IMR-90 (cell line): Measurements from ENCODE around the gene POLR2L. TPM values are rescaled to one million over a fixed set of nuclear protein-coding genes. Genes with fewer than 3 reads are reported as not detected.

Experiments
- ATAC-seq: fragments of 200-7000 bp; cut with Tn5 transposase; 2 replicates; pipeline ENCODE4 v1.9.1; 2020; ENCODE audit warnings: low read depth, mild to moderate bottlenecking, moderate library complexity
- BruUV-seq: library from RNA; stranded (reverse); fragments of 400-500 nt; replicated peaks from 2 replicates; lab custom pipeline; 2021; lab: Mats Ljungman, UMichigan
- CTCF ChIA-PET: fragments of 300-600 bp; formaldehyde crosslinking; extraction: SDS; loops from one replicate; lab custom pipeline; 2021; ENCODE audit warnings: antibody characterized with exemption; lab: Yijun Ruan, JAX
- POLR2A ChIA-PET: fragments of 300-600 bp; sonication (Branson Sonifier 250); formaldehyde crosslinking; loops from one replicate; lab custom pipeline; 2022; ENCODE audit warnings: antibody characterized with exemption; ENCODE audit not compliant: unreplicated experiment; lab: Charles Lee
- DNase-seq: peaks from one replicate; pipeline ENCODE4 v3.0.0; 2013
- H2AFZ ChIP-seq: replicated peaks from 2 replicates; pipeline ENCODE3; 2013; ENCODE audit warnings: low read length, mild to moderate bottlenecking; ENCODE audit not compliant: poor library complexity
- H2AK5ac ChIP-seq: 2 replicates; pipeline ENCODE4 v1.6.1; 2013; ENCODE audit warnings: low read depth, low read length, inconsistent platforms
- H2AK9ac ChIP-seq: replicated peaks from 2 replicates; pipeline ENCODE3; 2013; ENCODE audit warnings: mild to moderate bottlenecking, low read depth, low read length, moderate library complexity; ENCODE audit not compliant: poor library complexity
- H2BK120ac ChIP-seq: 2 replicates; pipeline ENCODE4 v1.6.1; 2013; ENCODE audit warnings: low read depth, low read length, inconsistent platforms
- H2BK15ac ChIP-seq: 3 replicates; pipeline ENCODE4 v1.6.1; 2013; ENCODE audit warnings: low read depth, low read length, inconsistent platforms
- H2BK20ac ChIP-seq: 2 replicates; pipeline ENCODE4 v1.6.1; 2013; ENCODE audit warnings: low read depth, mild to moderate bottlenecking, inconsistent platforms, low read length, moderate library complexity
- H2BK5ac ChIP-seq: 2 replicates; pipeline ENCODE4 v1.6.1; 2013; ENCODE audit warnings: mild to moderate bottlenecking, low read depth, low read length, inconsistent platforms; ENCODE audit not compliant: poor library complexity, severe bottlenecking
- H3K14ac ChIP-seq: replicated peaks from 2 replicates; pipeline ENCODE4 v1.6.1; 2013; ENCODE audit warnings: low read depth, low read length, inconsistent platforms
- H3K18ac ChIP-seq: 2 replicates; pipeline ENCODE4 v1.6.1; 2013; ENCODE audit warnings: low read depth, low read length, control low read depth
- H3K23ac ChIP-seq: 2 replicates; pipeline ENCODE4 v1.6.1; 2013; ENCODE audit warnings: low read depth, low read length, inconsistent platforms
- H3K27ac ChIP-seq: 2 replicates; pipeline ENCODE4 v1.5.1; 2013; ENCODE audit warnings: mild to moderate bottlenecking, control low read depth, low read length; ENCODE audit not compliant: insufficient read depth
- H3K27me3 ChIP-seq: 2 replicates; pipeline ENCODE4 v1.6.1; 2013; ENCODE audit warnings: low read length; ENCODE audit not compliant: control insufficient read depth, insufficient read depth
- H3K36me3 ChIP-seq: 2 replicates; pipeline ENCODE4 v1.6.1; 2013; ENCODE audit warnings: low read length, mixed read lengths; ENCODE audit not compliant: control insufficient read depth, insufficient read depth
- H3K4ac ChIP-seq: 2 replicates; pipeline ENCODE4 v1.6.1; 2013; ENCODE audit warnings: low read depth, low read length, inconsistent platforms
- H3K4me1 ChIP-seq: 2 replicates; pipeline ENCODE4 v1.6.1; 2013; ENCODE audit warnings: low read length, mixed read lengths; ENCODE audit not compliant: control insufficient read depth, insufficient read depth
- H3K4me2 ChIP-seq: 2 replicates; pipeline ENCODE4 v1.6.1; 2013; ENCODE audit warnings: low read depth, mild to moderate bottlenecking, control low read depth, low read length, moderate library complexity
- H3K4me3 ChIP-seq: 2 replicates; pipeline ENCODE4 v1.5.1; 2013; ENCODE audit warnings: low read depth, mild to moderate bottlenecking, control low read depth, low read length, moderate library complexity; ENCODE audit not compliant: insufficient read depth
- H3K56ac ChIP-seq: 2 replicates; pipeline ENCODE4 v1.6.1; 2013; ENCODE audit warnings: low read length, inconsistent platforms; ENCODE audit not compliant: insufficient read depth; ENCODE audit errors: extremely low read depth
- H3K79me1 ChIP-seq, 2 experiments: 2 replicates each; pipeline ENCODE4 v1.6.1; 2013; ENCODE audit warnings: low read length in 2 of 2, inconsistent platforms in 1 of 2, low read depth in 1 of 2
- H3K9ac ChIP-seq: 2 replicates; pipeline ENCODE4 v1.6.1; 2013; ENCODE audit warnings: low read depth, low read length, control low read depth
- H3K9me1 ChIP-seq: 2 replicates; pipeline ENCODE4 v1.6.1; 2013; ENCODE audit warnings: low read length, inconsistent platforms; ENCODE audit not compliant: insufficient read depth
- H3K9me3 ChIP-seq: 2 replicates; pipeline ENCODE4 v1.6.1; 2013; ENCODE audit warnings: low read length; ENCODE audit not compliant: control insufficient read depth, insufficient read depth
- H4K20me1 ChIP-seq: 2 replicates; pipeline ENCODE4 v1.6.1; 2013; ENCODE audit warnings: low read length, inconsistent platforms; ENCODE audit not compliant: insufficient read depth
- H4K5ac ChIP-seq: 2 replicates; pipeline ENCODE4 v1.6.1; 2013; ENCODE audit warnings: mild to moderate bottlenecking, low read depth, low read length, control low read depth
- H4K8ac ChIP-seq, 2 experiments: 2 replicates each; pipeline ENCODE4 v1.6.1; 2013; ENCODE audit warnings: low read depth in 2 of 2, low read length in 2 of 2, control low read depth in 1 of 2, inconsistent platforms in 1 of 2
- H4K91ac ChIP-seq: 2 replicates; pipeline ENCODE4 v1.6.1; 2013; ENCODE audit warnings: low read depth, low read length, inconsistent platforms; ENCODE audit not compliant: insufficient read depth
- BHLHE40 ChIP-seq: fragments of 150-350 bp; IDR thresholded peaks from 2 replicates; pipeline ENCODE4 v1.6.1; 2016; ENCODE audit warnings: mild to moderate bottlenecking, low read depth, low read length
- CEBPB ChIP-seq: IDR thresholded peaks from 2 replicates; pipeline ENCODE4 v1.6.1; 2012; ENCODE audit warnings: low read depth, low read length, improper control_type of control experiment
- CHD1 ChIP-seq: IDR thresholded peaks from 2 replicates; pipeline ENCODE4 v1.6.1; 2012; ENCODE audit warnings: low read depth, low read length, improper control_type of control experiment
- ELK1 ChIP-seq: fragments of 150-350 bp; IDR thresholded peaks from 2 replicates; pipeline ENCODE4 v1.6.1; 2016; ENCODE audit warnings: low read depth, mild to moderate bottlenecking, low read length, moderate library complexity, borderline replicate concordance
- FOS ChIP-seq: fragments of 150-350 bp; IDR thresholded peaks from 2 replicates; pipeline ENCODE4 v1.6.1; 2016; ENCODE audit warnings: low read depth, low read length
- MAFK ChIP-seq: IDR thresholded peaks from 2 replicates; pipeline ENCODE4 v1.6.1; 2012; ENCODE audit warnings: low read depth, low read length, improper control_type of control experiment
- MAZ ChIP-seq: IDR thresholded peaks from 2 replicates; pipeline ENCODE4 v1.6.1; 2012; ENCODE audit warnings: low read depth, mild to moderate bottlenecking, low read length, improper control_type of control experiment, moderate library complexity, borderline replicate concordance
- MXI1 ChIP-seq: IDR thresholded peaks from 2 replicates; pipeline ENCODE4 v1.6.1; 2012; ENCODE audit warnings: low read depth, mild to moderate bottlenecking, low read length, moderate library complexity, borderline replicate concordance
- NFE2L2 ChIP-seq: fragments of 150-350 bp; IDR thresholded peaks from 2 replicates; pipeline ENCODE4 v1.6.1; 2016; ENCODE audit warnings: low read depth, mild to moderate bottlenecking, low read length
- RAD21 ChIP-seq: IDR thresholded peaks from 2 replicates; pipeline ENCODE4 v1.6.1; 2012; ENCODE audit warnings: low read length, improper control_type of control experiment
- RCOR1 ChIP-seq: IDR thresholded peaks from 2 replicates; pipeline ENCODE4 v1.6.1; 2012; ENCODE audit warnings: mild to moderate bottlenecking, low read length, improper control_type of control experiment; ENCODE audit not compliant: insufficient replicate concordance
- WGBS, 2 experiments: methylation state at CpG; one replicate each; pipeline versions ENCODE4 v1.1.5 to v1.1.7; 2013; ENCODE audit warnings: missing lambda C conversion rate in 2 of 2; ENCODE audit not compliant: insufficient read length in 1 of 2; ENCODE audit errors: extremely low coverage in 2 of 2; 5-methylcytosine and 5-hydroxymethylcytosine counted together
- dilution Hi-C: fragments of 300-500 bp; cut with HindIII; formaldehyde crosslinking; loops from one replicate; pipeline ENCODE4 v1.14.3; 2018; ENCODE audit warnings: low sequenced_read_pairs; ENCODE audit not compliant: unreplicated experiment
- in situ Hi-C: fragments of 300-500 bp; cut with MboI; formaldehyde crosslinking; loops from 3 replicates; pipeline ENCODE4 v1.14.3; 2019; ENCODE audit warnings: low sequenced_read_pairs, inconsistent platforms, mixed read lengths
- intact Hi-C: fragments of 100-400 bp; cut with micrococcal nuclease; formaldehyde crosslinking; loops from 2 replicates; pipeline ENCODE4 v1.10.0; 2022
- polyA plus RNA-seq, 3 experiments: library from polyadenylated mRNA; depleted of rRNA; stranded (reverse); fragments of >200 nt; gene quantifications; 2 replicates each; pipeline ENCODE4 v1.2.3, GENCODE V29; 2012; ENCODE audit warnings: low replicate concordance in 1 of 3
- total RNA-seq: library from RNA; depleted of rRNA; stranded (reverse); fragments of >200 nt; gene quantifications from 2 replicates; pipeline ENCODE4 v1.2.3, GENCODE V29; 2012
- TF ChIP-seq, protein P1 (sequence below): fragments of 150-350 bp; IDR thresholded peaks from 2 replicates; pipeline ENCODE4 v1.6.1; 2017; ENCODE audit warnings: mild to moderate bottlenecking, antibody characterized with exemption, low read length, low read depth
- TF ChIP-seq, protein P2 (sequence below): conservative IDR thresholded peaks from 2 replicates; pipeline ENCODE4 v1.5.1; 2012; ENCODE audit warnings: mild to moderate bottlenecking, low read depth, low read length, improper control_type of control experiment

POLR2L gene
- total and polyA plus RNA-seq, 2 of the 4 experiments (the other 2 are of a cell fraction), result 44.4 to 416 TPM

GRCh38 chr11:798093-798713 is 44.1 kb downstream of the POLR2L start, which contains the start of gene SLC25A22:
SLC25A22 (minus strand) TSS chr11:798281; CDS start chr11:795006, 3,275 bp downstream.
- intact Hi-C loops, result no loop called here
- Histone ChIP-seq H3K4me3 (peak within 1 kb of the TSS; percentile 61), H2BK20ac (no peak within 1 kb of the TSS), H4K20me1 (peaks cover 18% of the 10 kb centered on the region), H3K9me3 (no peaks in the 10 kb centered on the region), H2BK120ac (0 out of 2 replicates have a peak within 1 kb of the TSS, but pooled peaks have one; percentile 20), H4K5ac (peak within 1 kb of the TSS; percentile 1; the same call in 1 of the 2 replicates), H3K27ac (peak within 1 kb of the TSS; percentile 89), H3K4ac (peak within 1 kb of the TSS; percentile 85), H3K79me1 (peaks cover 0 to 31% of the 10 kb centered on the region in 2 experiments; a peak in 3 of 4 replicates), H3K18ac (no peak within 1 kb of the TSS), H4K8ac (peak within 1 kb of the TSS; percentile 35 to 71; a peak in 2 of 4 replicates), H3K36me3 (peaks cover 40% of the 10 kb centered on the region), H2BK5ac (peak within 1 kb of the TSS; percentile 70), H3K56ac (peak within 1 kb of the TSS; percentile 38), H3K9me1 (peaks cover 6% of the 10 kb centered on the region; the same call in 1 of the 2 replicates), H3K4me1 (peaks cover 11% of the 10 kb centered on the region), H2BK15ac (peak within 1 kb of the TSS; percentile 43; the same call in 1 of the 3 replicates), H3K9ac (peak within 1 kb of the TSS; percentile 84), H2AFZ (peak within 1 kb of the TSS; percentile 93), H3K14ac (peak within 1 kb of the TSS; percentile 87; the same call in 1 of the 2 replicates), H3K4me2 (peak within 1 kb of the TSS; percentile 96), H2AK5ac (peak within 1 kb of the TSS; percentile 90; the same call in 1 of the 2 replicates), H4K91ac (peak within 1 kb of the TSS; percentile 87), H2AK9ac (peak within 1 kb of the TSS; percentile 95), H3K27me3 (no peaks in the 10 kb centered on the region), H3K23ac (peak within 1 kb of the TSS; percentile 63; the same call in 1 of the 2 replicates)
- ATAC-seq (peak; percentile 73), DNase-seq (peak; percentile 71)
- in situ Hi-C loops, result no loop called here
- WGBS, 2 experiments, result 0% methylated on average over 41 of the region's 69 CpGs; no CpG with 5 or more reads in 1 of the 2 experiments
- dilution Hi-C loops, result no loop called here
- no TSS peak for BruUV-seq
- ChIA-PET POLR2A (no interaction called here), CTCF (interaction anchor here (0.6 kb wide), 1 partner anchor 37 kb away, joined by 3 read pairs; no protein-coding TSS in a partner anchor)
- TF ChIP-seq MXI1 (peak; percentile 75), BHLHE40 (peak; percentile 27; the same call in 1 of the 2 replicates), MAFK (no peak), ELK1 (no peak), MAZ (peak; percentile 86), NFE2L2 (no peak), FOS (no peak), CHD1 (no peak), RCOR1 (no peak), CEBPB (no peak), RAD21 (peak; percentile 57)
- TF ChIP-seq, protein P1, sequence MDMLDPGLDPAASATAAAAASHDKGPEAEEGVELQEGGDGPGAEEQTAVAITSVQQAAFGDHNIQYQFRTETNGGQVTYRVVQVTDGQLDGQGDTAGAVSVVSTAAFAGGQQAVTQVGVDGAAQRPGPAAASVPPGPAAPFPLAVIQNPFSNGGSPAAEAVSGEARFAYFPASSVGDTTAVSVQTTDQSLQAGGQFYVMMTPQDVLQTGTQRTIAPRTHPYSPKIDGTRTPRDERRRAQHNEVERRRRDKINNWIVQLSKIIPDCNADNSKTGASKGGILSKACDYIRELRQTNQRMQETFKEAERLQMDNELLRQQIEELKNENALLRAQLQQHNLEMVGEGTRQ, result 0 out of 2 replicates have a peak, but pooled peaks have one; percentile 4
- TF ChIP-seq, protein P2, sequence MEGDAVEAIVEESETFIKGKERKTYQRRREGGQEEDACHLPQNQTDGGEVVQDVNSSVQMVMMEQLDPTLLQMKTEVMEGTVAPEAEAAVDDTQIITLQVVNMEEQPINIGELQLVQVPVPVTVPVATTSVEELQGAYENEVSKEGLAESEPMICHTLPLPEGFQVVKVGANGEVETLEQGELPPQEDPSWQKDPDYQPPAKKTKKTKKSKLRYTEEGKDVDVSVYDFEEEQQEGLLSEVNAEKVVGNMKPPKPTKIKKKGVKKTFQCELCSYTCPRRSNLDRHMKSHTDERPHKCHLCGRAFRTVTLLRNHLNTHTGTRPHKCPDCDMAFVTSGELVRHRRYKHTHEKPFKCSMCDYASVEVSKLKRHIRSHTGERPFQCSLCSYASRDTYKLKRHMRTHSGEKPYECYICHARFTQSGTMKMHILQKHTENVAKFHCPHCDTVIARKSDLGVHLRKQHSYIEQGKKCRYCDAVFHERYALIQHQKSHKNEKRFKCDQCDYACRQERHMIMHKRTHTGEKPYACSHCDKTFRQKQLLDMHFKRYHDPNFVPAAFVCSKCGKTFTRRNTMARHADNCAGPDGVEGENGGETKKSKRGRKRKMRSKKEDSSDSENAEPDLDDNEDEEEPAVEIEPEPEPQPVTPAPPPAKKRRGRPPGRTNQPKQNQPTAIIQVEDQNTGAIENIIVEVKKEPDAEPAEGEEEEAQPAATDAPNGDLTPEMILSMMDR, result peak; percentile 85
